ENCODE measurements around the gene CRYBG1. TPM values are rescaled to one million over a fixed set of nuclear protein-coding genes. Genes with fewer than 3 reads are reported as not detected.
"Not testable (repeated sequence)": the region's sequence is repeated elsewhere in the genome, so short reads cannot be mapped to it uniquely, and the experiment has no call there.

CRYBG1 gene
- total RNA-seq, 1 experiment from 2014 or later, result 5.1 TPM

DNA sequence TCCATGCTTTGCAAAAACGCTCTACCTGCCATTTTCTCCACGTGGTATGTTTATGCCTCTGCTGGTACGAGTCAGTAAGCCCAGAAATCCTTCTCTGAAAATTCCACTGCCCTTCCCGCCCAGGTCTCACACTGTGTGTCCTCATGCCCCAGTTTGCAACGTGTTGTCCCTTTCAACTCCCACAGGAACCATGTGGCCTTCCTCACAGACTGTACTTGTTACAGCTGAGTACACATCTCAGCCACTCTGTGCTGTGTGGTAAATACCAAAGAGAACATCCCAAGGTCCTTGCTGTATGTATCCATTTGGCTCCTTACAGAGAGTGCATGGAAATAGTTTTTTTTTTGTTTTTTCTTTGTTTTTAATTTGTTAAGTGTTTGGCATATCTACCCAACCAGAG lies 211.9 kb downstream of the CRYBG1 start:
- DNase-seq (ENCODE audit: extremely low read depth, low read depth), result no peak

GRCh38 chr6:106572875-106573585 lies 212.5 kb downstream of the CRYBG1 start:
- no peak for DNase-seq (ENCODE audit: extremely low read depth, low read depth)

GRCh38 chr6:106574741-106575458 lies 214.4 kb downstream of the CRYBG1 start:
- no peak for DNase-seq (ENCODE audit: extremely low read depth, low read depth)

DNA sequence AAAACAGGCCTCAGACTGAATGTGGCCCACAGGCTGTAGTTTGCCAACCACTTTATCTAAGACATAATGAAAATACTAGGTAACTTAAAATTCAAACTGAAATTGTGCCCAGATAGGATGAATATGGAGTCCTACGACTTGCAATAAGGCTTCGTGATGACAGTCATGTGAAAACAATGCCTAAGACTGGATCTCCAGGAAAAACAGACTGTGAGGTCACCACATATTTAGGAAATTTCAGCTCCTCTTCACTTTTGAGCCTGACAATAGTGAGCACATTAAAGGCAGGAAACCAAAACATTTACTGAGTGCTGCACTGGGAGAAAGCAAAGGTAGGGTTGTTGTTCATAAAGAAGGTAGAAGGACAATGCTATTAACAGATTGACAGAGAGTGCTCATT lies 218.8 kb downstream of the CRYBG1 start:
- DNase-seq (ENCODE audit: extremely low read depth, low read depth), result no peak

- no peak for DNase-seq (ENCODE audit: extremely low read depth, low read depth)
These were observed 221.0 kb downstream of the CRYBG1 start for GRCh38 chr6:106581468-106581867.

DNA sequence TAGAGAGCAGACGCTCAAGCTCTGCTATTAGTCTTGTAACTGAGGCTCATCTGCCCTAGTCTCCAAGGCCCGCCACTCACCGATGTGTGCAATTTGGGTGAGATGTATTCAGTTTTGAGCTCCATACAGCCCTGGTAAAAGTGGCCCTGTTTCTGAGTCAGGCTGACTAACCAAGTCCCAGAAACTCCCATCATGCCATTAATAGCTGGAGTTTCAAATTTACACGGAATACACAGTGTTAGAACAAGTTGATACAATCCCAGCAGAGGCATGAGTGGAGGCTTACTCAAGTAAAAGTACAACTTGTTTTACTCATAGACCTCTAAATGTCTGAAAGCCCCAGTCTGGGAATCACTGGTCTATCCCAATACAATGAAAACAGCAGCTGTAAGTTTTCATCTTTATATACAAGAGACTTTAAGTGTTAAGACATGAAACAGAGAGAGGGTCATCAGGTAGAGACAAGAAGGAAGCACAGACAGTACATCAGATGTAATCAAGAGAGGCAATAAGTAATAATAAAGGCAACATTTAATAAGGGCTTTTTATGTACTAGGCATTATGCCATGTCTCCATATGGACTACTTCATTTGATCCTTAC lies 226.4 kb downstream of the CRYBG1 start:
- DNase-seq (ENCODE audit: extremely low read depth, low read depth), result no peak

GRCh38 chr6:106588937-106589336 lies 228.4 kb downstream of the CRYBG1 start:
- DNase-seq (ENCODE audit: extremely low read depth, low read depth), result not testable (repeated sequence)

DNA sequence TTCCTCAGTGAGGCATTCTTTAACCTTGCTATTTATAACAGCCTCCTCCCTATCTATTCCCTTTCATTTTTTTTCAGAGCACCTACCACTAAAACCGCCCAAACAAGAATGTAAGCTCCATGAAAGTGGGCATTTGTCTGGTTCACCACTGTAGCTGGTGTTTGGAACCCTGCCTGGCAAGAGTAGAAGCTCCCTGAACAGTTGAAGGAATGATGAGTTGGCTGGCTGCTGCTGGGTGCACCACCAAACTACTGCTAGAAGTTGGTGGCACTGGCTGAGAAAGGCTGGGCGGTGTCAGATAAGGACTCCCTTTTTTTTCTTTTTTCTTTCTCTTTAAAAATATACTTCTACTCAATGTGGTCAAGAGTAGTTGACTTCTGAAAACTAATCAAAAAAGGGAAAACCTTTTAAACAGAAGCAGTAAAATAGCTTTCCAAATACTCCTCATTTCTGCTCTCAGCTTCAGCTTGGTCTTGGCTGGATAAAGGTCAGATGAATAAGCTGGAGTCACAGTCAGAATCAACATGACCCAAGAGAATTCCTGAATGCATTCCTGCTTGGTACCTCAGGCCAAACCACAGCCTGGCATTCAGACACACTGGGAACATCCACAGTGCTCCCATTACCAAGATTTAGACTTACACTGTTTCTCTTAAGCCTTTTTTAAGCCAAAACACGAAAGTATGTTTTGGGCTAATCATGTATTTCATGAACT lies 230.8 kb downstream of the CRYBG1 start:
- no peak for DNase-seq (ENCODE audit: extremely low read depth, low read depth)

GRCh38 chr6:106599440-106599839 lies 238.9 kb downstream of the CRYBG1 start:
- no peak for DNase-seq (ENCODE audit: extremely low read depth, low read depth)

- DNase-seq (ENCODE audit: extremely low read depth, low read depth), result no peak
These were observed 239.8 kb downstream of the CRYBG1 start for GRCh38 chr6:106600329-106600728.

- DNase-seq (ENCODE audit: extremely low read depth, low read depth), result peak; percentile 62
These were observed 247.7 kb downstream of the CRYBG1 start for GRCh38 chr6:106608080-106608668.

DNA sequence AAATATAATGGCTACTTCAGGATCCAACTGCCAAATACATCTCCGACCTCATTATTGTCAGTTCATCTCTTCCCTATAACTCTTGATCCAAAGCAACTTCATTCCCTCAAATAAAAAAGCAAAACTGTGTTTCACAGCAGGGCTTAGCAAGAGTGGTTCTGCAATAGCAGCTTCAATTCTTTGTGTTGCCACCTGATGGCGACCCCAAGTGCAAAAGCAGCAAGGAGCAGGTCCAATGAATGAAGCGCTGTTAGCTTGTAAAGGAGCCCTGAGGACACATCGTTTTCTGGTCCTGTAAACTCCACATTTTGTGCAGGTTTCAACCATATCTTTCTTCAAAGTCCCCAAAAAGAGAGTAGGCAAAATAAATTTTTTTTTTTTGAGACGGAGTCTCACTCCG lies 249.2 kb downstream of the CRYBG1 start:
- no peak for DNase-seq (ENCODE audit: extremely low read depth, low read depth)

DNA sequence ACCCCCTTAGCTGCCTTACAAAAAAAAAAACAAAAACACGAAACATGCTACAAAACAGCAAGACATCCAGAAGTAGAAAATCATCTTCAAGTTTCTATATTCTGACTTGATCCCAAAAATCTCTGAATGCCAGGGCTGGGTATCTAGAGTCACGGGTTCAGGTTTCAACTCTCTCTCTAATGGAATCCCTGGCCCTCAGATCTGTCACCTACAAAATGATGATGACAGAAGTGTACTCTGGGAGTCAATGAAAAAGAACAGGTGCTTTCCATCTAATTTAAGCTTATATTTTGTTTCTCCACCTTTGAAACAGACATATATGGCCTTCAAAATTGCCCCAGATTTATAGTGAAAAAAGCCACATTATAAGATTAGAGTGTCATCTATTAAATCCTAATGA lies 250.5 kb downstream of the CRYBG1 start:
- DNase-seq (ENCODE audit: extremely low read depth, low read depth), result no peak

GRCh38 chr6:106612671-106613416 lies 252.3 kb downstream of the CRYBG1 start:
- no peak for DNase-seq (ENCODE audit: extremely low read depth, low read depth)

DNA sequence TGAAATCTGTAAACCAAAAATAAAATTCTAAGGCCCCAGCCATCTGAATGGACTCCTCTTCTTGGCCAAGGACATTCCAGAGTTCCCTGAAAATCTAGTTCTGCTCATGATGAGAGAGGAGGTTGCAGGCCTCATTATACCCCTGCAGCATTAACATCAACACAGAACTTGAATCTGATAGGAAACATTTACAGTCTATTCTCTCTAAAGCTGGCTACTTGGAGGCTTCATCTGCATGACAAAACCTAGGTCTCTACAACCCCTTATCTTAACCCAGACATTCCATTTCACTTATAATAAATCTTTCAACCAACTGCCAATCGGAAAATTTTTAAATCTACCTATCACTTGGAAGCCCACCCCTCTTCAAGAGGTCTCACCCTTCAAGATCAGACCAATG lies 253.1 kb downstream of the CRYBG1 start:
- no peak for DNase-seq (ENCODE audit: extremely low read depth, low read depth)

- DNase-seq (ENCODE audit: extremely low read depth, low read depth), result no peak
These were observed 253.6 kb downstream of the CRYBG1 start for GRCh38 chr6:106614166-106614565.

DNA sequence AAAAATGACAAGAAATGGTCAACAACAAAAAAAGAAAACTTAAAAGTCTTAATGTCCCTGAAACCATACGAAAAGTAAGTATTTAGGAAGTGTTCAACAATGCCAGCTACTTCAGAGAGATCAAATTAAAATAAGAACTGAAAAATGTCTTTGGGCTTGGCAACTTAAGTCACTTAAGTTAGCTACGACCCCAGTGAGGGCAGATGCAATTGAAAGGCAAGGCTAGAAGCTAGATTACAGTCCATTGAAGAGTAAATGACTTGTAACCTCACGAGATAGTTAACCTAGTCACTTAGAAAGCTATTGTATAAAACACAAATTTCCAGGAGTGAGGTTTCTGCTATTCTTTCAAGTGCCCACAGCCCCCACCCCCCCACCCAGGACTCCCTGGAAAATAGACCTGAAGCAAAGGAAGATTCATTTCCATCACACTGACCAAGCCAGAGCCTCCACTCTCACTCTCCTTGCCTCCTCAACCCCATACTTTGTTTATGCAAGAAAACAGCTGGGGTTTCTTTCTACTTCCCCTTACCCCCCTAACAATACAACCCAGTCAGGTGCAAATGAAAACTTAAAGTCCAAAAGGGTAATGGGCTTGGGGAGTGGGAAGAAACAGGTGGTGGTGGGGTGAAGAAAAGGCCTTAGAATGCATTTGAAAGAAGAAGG lies 254.2 kb downstream of the CRYBG1 start:
- DNase-seq (ENCODE audit: extremely low read depth, low read depth), result no peak

DNA sequence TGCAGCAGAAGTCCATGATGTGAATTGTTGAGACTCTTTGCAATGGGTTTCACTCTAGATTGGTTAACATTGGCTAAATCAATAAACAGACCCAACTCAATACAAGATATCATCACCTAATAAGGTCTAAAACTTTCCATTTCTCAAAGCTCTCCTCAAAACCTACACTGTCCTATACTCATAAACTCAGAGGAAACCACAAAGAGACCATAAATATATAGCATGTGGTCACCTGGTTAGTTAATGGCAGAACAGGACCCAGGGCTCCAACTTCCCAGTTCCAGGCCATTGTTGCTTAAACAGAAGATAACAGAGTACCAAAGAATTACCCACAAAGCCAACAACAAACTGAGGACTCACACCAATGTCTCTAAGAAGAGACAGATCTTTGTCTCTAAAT lies 256.8 kb downstream of the CRYBG1 start:
- DNase-seq (ENCODE audit: extremely low read depth, low read depth), result no peak

GRCh38 chr6:106617857-106618256 lies 257.3 kb downstream of the CRYBG1 start:
- no peak for DNase-seq (ENCODE audit: extremely low read depth, low read depth)

GRCh38 chr6:106618324-106618723 lies 257.8 kb downstream of the CRYBG1 start:
- DNase-seq (ENCODE audit: extremely low read depth, low read depth), result no peak

All from NCI-H460 (cell line).